ENCODE measurements around the gene COTL1.
A peak's percentile ranks its signal among the peaks of the same experiment; 100 is the strongest.

COTL1 gene

GRCh38 chr16:84652566-84652965 lies 34.7 kb upstream of the COTL1 start:
- Histone ChIP-seq H3K4me3 (no peak overlapping the region), H3K27ac (no peak overlapping the region)
- no peak for TF ChIP-seq CTCF (IDR thresholded peaks at IDR 0.05)
- DNase-seq (ENCODE audit: low spot score): no peak

DNA sequence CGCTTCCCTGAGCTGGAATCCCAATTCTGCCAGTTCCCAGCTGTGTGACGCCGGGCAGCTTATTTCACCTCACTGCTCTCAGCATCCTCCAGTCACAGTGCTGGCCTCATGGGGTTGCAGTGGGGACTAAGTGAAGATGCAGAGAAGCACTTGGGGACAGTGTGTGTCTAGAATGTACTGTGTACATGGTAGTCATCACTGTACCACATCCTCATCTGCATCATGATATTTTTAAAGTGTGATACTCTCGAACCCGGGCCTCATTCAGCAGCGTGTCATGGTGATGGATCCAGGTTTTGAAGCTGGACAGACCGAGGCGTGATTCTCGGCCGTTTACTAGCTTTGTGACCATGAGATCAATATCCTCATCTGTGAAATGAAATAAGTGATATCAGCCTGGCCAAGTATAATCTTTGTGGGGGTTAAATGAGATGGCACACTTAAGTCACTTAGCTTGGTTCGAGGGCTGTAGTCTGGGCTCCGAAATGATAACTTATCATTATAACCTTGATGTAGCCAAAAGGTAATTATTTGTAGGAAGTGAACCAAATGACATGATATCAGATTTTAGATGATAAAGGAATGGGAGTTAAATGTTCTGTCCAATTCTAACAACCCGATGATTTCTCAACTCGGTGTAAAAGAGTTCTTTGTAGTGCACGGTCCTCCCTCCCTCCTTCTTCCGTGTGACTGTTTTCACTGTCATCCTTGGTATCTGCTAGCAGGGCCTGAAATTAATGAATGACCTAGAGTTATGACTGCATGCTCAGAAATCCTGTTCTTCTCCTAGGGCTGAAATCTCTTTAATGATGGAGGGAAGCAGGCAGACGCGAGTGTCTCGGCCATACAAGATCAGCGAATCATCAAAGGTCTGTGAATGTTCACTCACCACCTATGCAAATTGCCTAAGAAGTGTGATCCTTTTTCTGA lies 32.4 kb upstream of the COTL1 start:
- DNase-seq (ENCODE audit: low spot score): no peak
- peak overlapping the region; percentile 87 to 92 for H3K27ac ChIP-seq
- TF ChIP-seq CTCF (IDR thresholded peaks at IDR 0.05): no peak
- H3K4me3 ChIP-seq: peak overlapping the region; percentile 84

DNA sequence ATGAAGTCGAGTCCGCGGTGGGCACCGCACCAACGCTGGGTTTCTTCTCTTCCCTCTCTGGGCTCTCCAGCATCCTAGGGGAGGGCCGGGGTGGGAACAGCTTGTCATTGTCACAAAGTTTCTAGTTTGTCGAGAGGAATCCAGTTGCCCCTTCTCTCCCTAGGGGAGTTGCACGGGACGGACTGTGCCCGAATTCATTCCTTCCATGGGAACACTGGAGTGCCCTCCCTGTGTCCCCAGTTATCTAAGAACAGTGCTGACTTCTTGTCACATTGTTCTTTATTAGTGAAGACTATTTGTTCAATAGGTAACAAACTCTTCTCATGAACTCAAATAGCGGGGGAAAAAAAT lies 31.6 kb upstream of the COTL1 start:
- no peak for TF ChIP-seq CTCF (IDR thresholded peaks at IDR 0.05)
- DNase-seq (ENCODE audit: low spot score): no peak
- Histone ChIP-seq H3K4me3 (peak overlapping the region; percentile 84), H3K27ac (peak overlapping the region; percentile 87 to 92)

DNA sequence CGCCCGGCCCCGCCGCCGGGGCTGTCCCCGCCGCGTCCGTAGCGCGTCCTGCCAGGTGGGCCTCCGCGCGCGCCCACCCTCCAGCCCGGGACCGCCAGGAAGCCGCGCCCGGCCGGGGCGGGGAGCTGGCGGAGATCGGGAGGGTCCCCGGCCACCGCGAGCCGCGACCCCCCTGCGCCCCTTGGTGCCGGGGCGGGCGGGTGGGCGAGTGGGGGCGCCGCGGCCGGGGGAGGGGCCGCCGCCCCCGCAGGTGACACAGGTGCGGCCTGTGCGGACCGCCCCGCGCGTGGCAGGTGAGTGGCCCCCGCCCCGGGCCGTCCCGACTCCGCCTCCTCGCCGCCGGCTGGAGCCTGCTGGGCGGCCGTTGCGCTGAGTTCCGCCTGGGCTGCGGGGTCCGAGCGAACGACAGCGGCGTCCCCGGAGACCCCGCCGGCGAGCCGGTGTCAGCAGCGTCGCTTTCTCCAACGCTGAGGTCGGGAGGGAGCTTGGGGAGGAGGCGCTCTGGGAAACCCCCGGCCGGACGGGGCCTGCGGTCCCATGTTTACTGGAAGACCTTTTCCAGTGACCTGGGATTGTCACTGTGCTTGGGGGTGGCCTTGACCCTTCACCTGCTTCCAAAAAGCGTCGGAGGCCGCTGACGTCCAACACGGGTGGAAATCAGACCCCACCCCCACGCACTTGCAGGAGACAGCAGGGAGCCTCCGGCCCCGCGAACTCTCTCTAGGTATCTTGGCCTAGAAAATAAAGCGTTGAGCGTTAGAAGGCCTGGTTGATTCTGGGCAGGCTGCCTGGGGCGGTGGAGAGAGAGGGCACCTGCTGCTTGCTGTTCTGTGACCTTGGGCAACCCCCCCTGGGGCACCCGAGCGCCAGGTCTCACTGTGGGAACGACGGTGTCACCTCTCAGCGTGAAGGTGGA lies 31.0 kb upstream of the COTL1 start:
- TF ChIP-seq CTCF (IDR thresholded peaks at IDR 0.05): no peak
- H3K4me3 ChIP-seq: peak overlapping the region; percentile 84
- peak overlapping the region; percentile 87 to 92 for H3K27ac ChIP-seq
- DNase-seq (ENCODE audit: low spot score): no peak

DNA sequence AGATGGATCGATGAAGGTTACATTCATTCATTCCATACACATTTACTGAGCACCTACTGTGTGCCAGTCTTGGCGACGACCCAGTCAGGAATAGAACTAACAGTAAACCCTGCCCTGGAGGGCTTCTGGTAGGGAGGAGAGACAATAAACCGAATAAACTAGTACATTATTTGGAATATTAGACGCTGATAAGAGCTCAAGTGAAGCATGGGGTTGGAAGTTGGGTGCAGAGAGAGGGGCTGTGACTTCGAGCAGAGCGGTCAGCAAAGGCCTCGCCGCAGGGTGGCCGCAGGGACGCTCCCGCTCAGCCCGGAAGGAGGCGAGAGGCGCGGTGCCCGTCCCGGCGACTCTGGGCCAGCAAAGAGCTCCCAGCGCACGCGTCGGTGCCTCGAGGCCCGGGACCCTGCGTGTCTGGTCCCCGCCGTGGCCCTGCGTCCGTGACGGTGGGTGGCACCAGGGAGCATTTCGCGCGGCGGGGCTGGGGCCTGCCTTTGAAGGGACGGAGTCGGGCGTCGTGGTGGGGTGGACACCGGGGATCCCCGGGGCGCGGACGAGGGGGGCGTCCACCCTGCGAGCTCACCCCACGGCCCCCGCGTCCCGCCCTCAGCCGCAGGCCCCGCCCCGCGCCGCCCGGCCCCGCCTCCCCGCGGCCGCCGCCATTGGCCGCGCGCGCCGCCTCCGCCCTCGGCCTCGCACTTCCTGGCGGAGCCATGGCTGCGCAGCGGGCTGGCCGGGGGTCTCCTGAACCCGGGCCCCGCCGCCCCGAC lies 30.1 kb upstream of the COTL1 start, which contains the start of gene KLHL36:
Gene KLHL36, plus strand, starts transcription at position 684 of the 767 bp plus-strand sequence. CDS start 2,357 bp downstream, outside the sequence.
- H3K27ac ChIP-seq: peak within 1 kb of the TSS; percentile 87 to 92
- no peak for TF ChIP-seq CTCF (IDR thresholded peaks at IDR 0.05)
- DNase-seq (ENCODE audit: low spot score): no peak
- H3K4me3 ChIP-seq: peak within 1 kb of the TSS; percentile 84

- no peak for DNase-seq (ENCODE audit: low spot score)
- Histone ChIP-seq H3K4me3 (peak overlapping the region; percentile 16), H3K27ac (peak overlapping the region; percentile 82 to 85)
- TF ChIP-seq CTCF (IDR thresholded peaks at IDR 0.05): no peak
These were observed 25.8 kb upstream of the COTL1 start for GRCh38 chr16:84643674-84644073.
